ENCODE results near the gene GPS2.

The GPS2 gene

DNA sequence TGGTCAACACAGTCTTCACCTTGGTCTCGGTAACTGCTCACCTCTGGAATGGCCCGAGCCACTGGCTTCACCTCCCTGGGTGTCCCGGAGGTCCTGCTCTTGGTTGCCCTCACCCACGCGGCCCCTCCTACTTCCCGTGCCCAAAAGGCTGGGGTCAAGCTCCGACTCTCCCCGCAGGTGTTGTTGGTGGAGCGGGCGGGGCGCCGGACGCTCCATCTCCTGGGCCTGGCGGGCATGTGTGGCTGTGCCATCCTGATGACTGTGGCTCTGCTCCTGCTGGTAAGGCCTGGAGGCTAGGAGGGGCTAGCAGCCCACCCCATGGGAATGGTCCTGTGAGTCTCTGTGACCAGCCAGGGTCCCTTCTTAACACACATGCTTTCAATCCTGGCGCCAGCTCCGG, 30.2 kb downstream of the GPS2 start:
- TF ChIP-seq, protein P1, sequence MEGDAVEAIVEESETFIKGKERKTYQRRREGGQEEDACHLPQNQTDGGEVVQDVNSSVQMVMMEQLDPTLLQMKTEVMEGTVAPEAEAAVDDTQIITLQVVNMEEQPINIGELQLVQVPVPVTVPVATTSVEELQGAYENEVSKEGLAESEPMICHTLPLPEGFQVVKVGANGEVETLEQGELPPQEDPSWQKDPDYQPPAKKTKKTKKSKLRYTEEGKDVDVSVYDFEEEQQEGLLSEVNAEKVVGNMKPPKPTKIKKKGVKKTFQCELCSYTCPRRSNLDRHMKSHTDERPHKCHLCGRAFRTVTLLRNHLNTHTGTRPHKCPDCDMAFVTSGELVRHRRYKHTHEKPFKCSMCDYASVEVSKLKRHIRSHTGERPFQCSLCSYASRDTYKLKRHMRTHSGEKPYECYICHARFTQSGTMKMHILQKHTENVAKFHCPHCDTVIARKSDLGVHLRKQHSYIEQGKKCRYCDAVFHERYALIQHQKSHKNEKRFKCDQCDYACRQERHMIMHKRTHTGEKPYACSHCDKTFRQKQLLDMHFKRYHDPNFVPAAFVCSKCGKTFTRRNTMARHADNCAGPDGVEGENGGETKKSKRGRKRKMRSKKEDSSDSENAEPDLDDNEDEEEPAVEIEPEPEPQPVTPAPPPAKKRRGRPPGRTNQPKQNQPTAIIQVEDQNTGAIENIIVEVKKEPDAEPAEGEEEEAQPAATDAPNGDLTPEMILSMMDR (IDR thresholded peaks at IDR 0.05; ENCODE audit: insufficient read depth, low read length, missing control alignments), result no peak
- no peak overlapping the region for H3K4me3 ChIP-seq (ENCODE audit: low read depth, low read length)
- ChIA-PET POLR2A (interaction anchor here (0.9 kb wide), 1 partner anchor 30 kb away, joined by 3 read pairs; the partner anchor contains the start of gene GPS2), CTCF (interaction anchor here (1.0 to 13.4 kb wide), 4 partner anchors 16 to 85 kb away, joined by 3 to 255 read pairs (median 4); no protein-coding TSS in a partner anchor)
- DNase-seq (ENCODE audit: low read depth, low spot score), result no peak

DNA sequence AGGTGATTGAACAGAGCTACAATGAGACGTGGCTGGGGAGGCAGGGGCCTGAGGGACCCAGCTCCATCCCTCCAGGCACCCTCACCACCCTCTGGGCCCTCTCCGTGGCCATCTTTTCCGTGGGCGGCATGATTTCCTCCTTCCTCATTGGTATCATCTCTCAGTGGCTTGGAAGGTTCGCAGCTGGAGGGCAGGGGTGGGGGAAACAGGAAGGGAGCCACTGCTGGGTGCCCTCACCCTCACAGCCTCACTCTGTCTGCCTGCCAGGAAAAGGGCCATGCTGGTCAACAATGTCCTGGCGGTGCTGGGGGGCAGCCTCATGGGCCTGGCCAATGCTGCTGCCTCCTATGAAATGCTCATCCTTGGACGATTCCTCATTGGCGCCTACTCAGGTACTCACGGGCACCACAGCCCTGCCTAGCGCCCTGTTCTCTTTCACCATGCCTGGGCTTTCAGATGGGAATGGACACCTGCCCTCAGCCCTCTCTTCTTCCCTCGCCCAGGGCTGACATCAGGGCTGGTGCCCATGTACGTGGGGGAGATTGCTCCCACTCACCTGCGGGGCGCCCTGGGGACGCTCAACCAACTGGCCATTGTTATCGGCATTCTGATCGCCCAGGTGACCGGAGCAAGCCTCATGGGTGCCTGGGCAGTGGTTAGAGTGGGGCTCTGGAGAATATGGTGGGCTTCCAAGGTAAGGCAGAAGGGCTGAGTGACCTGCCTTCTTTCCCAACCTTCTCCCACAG, 31.5 kb downstream of the GPS2 start:
- TF ChIP-seq, protein P1 (IDR thresholded peaks at IDR 0.05; ENCODE audit: insufficient read depth, low read length, missing control alignments), result no peak
- no peak overlapping the region for H3K4me3 ChIP-seq (ENCODE audit: low read depth, low read length)
- no peak for DNase-seq (ENCODE audit: low read depth, low spot score)
- CTCF ChIA-PET, result interaction anchor here (0.8 to 13.4 kb wide), 7 partner anchors 8 to 277 kb away, joined by 3 to 255 read pairs (median 7); no protein-coding TSS in a partner anchor
- POLR2A ChIA-PET, result no interaction called here

DNA sequence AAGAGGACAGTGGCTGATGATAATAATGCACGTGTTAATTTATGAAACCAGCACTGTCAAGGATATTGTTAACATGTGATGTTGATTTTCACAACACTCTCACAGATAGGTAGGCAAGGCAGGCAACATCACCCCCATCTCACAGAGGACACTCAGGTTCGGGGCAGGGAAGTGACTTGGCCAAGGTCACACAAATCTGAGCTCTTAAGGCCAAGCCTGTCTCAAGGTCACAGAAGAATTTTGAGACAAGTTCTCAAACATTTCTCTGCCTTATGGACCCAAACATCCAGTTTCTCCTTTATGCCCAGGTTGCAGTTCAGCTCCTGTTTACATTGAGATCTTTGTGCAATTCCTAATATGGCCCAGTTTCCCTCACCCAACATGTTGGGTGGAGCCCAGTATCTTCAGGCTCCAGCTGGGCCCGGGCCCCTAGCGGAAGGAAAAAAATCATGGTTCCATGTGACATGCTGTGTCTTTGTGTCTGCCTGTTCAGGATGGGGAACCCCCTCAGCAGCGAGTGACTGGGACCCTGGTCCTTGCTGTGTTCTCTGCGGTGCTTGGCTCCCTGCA, 32.3 kb downstream of the GPS2 start:
- ChIA-PET CTCF (interaction anchor here (0.8 to 13.4 kb wide), 7 partner anchors 9 to 405 kb away, joined by 3 to 255 read pairs (median 7); partner anchors contain the start of genes TP53 and WRAP53), POLR2A (interaction anchor here (0.6 to 0.7 kb wide), 2 partner anchors 16 kb away, joined by 3 to 4 read pairs; no protein-coding TSS in a partner anchor)
- DNase-seq (ENCODE audit: low read depth, low spot score), result no peak
- TF ChIP-seq, protein P1 (IDR thresholded peaks at IDR 0.05; ENCODE audit: insufficient read depth, low read length, missing control alignments), result no peak
- no peak overlapping the region for H3K4me3 ChIP-seq (ENCODE audit: low read depth, low read length)

DNA sequence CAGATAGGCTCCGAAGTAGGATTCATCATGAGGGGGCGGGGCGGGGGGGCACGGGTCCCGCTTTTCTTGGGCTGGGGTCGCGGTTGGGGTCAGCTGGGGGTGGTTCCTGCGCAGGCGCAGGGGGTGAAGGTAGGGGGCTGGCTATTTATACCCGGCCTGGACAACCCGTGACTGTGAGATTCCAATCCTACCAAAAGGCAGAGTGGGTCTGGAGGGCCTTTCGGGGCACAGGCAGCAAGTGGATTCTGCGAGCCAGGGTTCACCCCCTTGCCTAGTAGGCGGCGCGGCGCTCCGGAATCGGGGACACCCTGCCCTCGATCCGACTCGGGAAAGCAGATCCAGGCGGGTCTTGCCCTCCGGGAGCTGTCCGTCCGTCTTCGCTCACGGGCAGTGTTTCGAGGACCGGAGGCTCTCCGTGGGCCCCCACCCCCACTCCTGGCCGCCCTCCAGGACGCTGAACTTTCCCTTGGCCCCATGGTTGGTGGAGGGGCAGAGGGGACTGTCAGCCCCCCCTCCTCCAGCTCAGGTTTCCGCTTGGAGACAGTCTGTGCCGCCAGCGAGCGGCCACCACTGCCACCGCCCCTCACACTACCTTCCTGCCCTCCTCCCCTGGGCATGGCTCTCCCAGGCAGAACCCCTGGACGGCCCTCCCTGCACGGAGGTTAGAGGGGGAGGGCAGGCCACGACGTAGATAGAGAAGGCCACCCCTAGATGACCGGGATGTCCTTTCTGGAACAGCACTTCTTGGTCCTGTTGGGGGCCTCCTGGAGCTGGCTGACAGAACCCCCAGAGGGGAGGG, 33.0 kb downstream of the GPS2 start:
- CTCF ChIA-PET, result interaction anchor here (0.8 to 13.4 kb wide), 10 partner anchors 9 to 405 kb away, joined by 3 to 255 read pairs (median 15); partner anchors contain the start of genes TP53 and WRAP53
- no peak for DNase-seq (ENCODE audit: low read depth, low spot score)
- TF ChIP-seq, protein P1 (IDR thresholded peaks at IDR 0.05; ENCODE audit: insufficient read depth, low read length, missing control alignments), result no peak
- POLR2A ChIA-PET, result interaction anchor here (0.7 to 1.4 kb wide), 2 partner anchors 16 to 22 kb away, joined by 3 to 4 read pairs; no protein-coding TSS in a partner anchor
- peak overlapping the region; percentile 52 for H3K4me3 ChIP-seq (ENCODE audit: low read depth, low read length)

DNA sequence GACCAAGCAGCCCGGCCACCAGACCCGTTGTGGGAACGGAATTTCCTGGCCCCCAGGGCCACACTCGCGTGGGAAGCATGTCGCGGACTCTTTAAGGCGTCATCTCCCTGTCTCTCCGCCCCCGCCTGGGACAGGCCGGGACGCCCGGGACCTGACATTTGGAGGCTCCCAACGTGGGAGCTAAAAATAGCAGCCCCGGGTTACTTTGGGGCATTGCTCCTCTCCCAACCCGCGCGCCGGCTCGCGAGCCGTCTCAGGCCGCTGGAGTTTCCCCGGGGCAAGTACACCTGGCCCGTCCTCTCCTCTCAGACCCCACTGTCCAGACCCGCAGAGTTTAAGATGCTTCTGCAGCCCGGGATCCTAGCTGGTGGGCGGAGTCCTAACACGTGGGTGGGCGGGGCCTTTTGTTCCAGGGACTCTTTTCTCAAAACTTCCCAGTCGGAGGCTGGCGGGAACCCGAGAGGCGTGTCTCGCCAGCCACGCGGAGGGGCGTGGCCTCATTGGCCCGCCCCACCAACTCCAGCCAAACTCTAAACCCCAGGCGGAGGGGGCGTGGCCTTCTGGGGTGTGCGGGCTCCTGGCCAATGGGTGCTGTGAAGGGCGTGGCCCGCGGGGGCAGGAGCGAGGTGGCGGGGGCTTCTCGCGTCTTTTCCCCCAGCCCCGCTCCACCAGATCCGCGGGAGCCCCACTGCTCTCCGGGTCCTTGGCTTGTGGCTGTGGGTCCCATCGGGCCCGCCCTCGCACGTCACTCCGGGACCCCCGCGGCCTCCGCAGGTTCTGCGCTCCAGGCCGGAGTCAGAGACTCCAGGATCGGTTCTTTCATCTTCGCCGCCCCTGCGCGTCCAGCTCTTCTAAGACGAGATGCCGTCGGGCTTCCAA, 33.8 kb downstream of the GPS2 start, which contains the start of gene SLC2A4:
Gene SLC2A4 (plus strand): TSS at position 645 of the 879 bp plus-strand sequence. CDS start 217 bp downstream, at position 862.
- H3K4me3 ChIP-seq (ENCODE audit: low read depth, low read length), result peak within 1 kb of the TSS; percentile 52
- DNase-seq (ENCODE audit: low read depth, low spot score), result no peak
- ChIA-PET POLR2A (interaction anchor here (0.6 to 1.4 kb wide), 3 partner anchors 22 to 70 kb away, joined by 3 to 4 read pairs (median 3); no protein-coding TSS in a partner anchor), CTCF (interaction anchor here (0.6 to 13.4 kb wide), 12 partner anchors 10 to 308 kb away, joined by 3 to 255 read pairs (median 7); partner anchors contain the start of gene NEURL4)
- TF ChIP-seq, protein P1 (IDR thresholded peaks at IDR 0.05; ENCODE audit: insufficient read depth, low read length, missing control alignments), result no peak
